Astrocyte (in vitro differentiated cells and primary cell): ENCODE measurements around the gene REXO1. TPM values are rescaled to one million over a fixed set of nuclear protein-coding genes. Genes with fewer than 3 reads are reported as not detected.

ENCODE experiments used
- DNase-seq: peaks from one replicate; pipeline ENCODE4 v3.0.0-alpha.2; 2010; ENCODE audit warnings: low read depth
- FAIRE-seq: peaks from 2 replicates; lab custom pipeline; 2011; peaks lifted over from hg19 to GRCh38; lab: Jason Lieb, UNC
- H2AFZ ChIP-seq: 2 replicates; pipeline ENCODE4 v1.6.0; 2012; ENCODE audit warnings: low read depth, low read length, inconsistent platforms
- H3K27ac ChIP-seq: 2 replicates; pipeline ENCODE4 v1.5.1; 2011; ENCODE audit warnings: low read depth, low read length, inconsistent platforms
- H3K27me3 ChIP-seq: 2 replicates; pipeline ENCODE4 v1.6.0; 2011; ENCODE audit warnings: low read length, inconsistent platforms; ENCODE audit not compliant: insufficient read depth
- H3K36me3 ChIP-seq: 2 replicates; pipeline ENCODE4 v1.5.1; 2011; ENCODE audit warnings: low read length, inconsistent platforms; ENCODE audit not compliant: insufficient read depth
- H3K4me1 ChIP-seq: 2 replicates; pipeline ENCODE4 v1.5.1; 2011; ENCODE audit warnings: low read length, inconsistent platforms; ENCODE audit not compliant: insufficient read depth
- H3K4me2 ChIP-seq: 2 replicates; pipeline ENCODE4 v1.6.0; 2012; ENCODE audit warnings: low read length, inconsistent platforms
- H3K4me3 ChIP-seq: 2 replicates; pipeline ENCODE4 v1.5.1; 2011; ENCODE audit warnings: low read depth, mild to moderate bottlenecking, low read length, inconsistent platforms; ENCODE audit not compliant: insufficient read depth
- H3K79me2 ChIP-seq: 2 replicates; pipeline ENCODE4 v1.6.0; 2012; ENCODE audit warnings: mild to moderate bottlenecking, low read length, inconsistent platforms; ENCODE audit not compliant: insufficient read depth
- H3K9ac ChIP-seq: 2 replicates; pipeline ENCODE4 v1.6.0; 2012; ENCODE audit warnings: mild to moderate bottlenecking, low read length, inconsistent platforms
- H3K9me3 ChIP-seq: 2 replicates; pipeline ENCODE4 v1.5.1; 2012; ENCODE audit warnings: low read depth, mild to moderate bottlenecking, low read length, inconsistent platforms; ENCODE audit not compliant: insufficient read depth
- H4K20me1 ChIP-seq: 2 replicates; pipeline ENCODE4 v1.6.0; 2012; ENCODE audit warnings: low read length, inconsistent platforms; ENCODE audit not compliant: insufficient read depth
- H3K27ac Mint-ChIP-seq: one replicate; pipeline ENCODE4 v1.8.0; 2021; ENCODE audit warnings: mild to moderate bottlenecking, mixed read lengths; ENCODE audit not compliant: unreplicated experiment
- H3K27me3 Mint-ChIP-seq: one replicate; pipeline ENCODE4 v1.8.0; 2021; ENCODE audit warnings: low read depth, mixed read lengths; ENCODE audit not compliant: unreplicated experiment
- H3K36me3 Mint-ChIP-seq: one replicate; pipeline ENCODE4 v1.8.0; 2021; ENCODE audit warnings: low read depth, mixed read lengths; ENCODE audit not compliant: unreplicated experiment
- H3K4me1 Mint-ChIP-seq: one replicate; pipeline ENCODE4 v1.8.0; 2021; ENCODE audit warnings: low read depth, mixed read lengths; ENCODE audit not compliant: unreplicated experiment
- H3K4me3 Mint-ChIP-seq: one replicate; pipeline ENCODE4 v1.8.0; 2021; ENCODE audit warnings: mild to moderate bottlenecking, moderate library complexity, mixed read lengths; ENCODE audit not compliant: unreplicated experiment
- H3K9me3 Mint-ChIP-seq: one replicate; pipeline ENCODE4 v1.8.0; 2021; ENCODE audit warnings: mild to moderate bottlenecking, mixed read lengths; ENCODE audit not compliant: unreplicated experiment
- EZH2 ChIP-seq: IDR thresholded peaks from 2 replicates; pipeline ENCODE4 v1.6.1; 2012; ENCODE audit warnings: mild to moderate bottlenecking, low read length, inconsistent platforms; ENCODE audit not compliant: insufficient read depth
- total RNA-seq: library from RNA; stranded (reverse); gene quantifications from 2 replicates; pipeline ENCODE4 v1.2.1, GENCODE V29; 2021
- TF ChIP-seq, protein P1 (sequence below): IDR thresholded peaks from 2 replicates; pipeline ENCODE4 v1.5.1; 2011; ENCODE audit warnings: low read depth, mild to moderate bottlenecking, inconsistent platforms, low read length, moderate library complexity; ENCODE audit not compliant: insufficient read depth

REXO1 gene
- total RNA-seq, 1 donor from 2014 or later, result 35.5 TPM

DNA sequence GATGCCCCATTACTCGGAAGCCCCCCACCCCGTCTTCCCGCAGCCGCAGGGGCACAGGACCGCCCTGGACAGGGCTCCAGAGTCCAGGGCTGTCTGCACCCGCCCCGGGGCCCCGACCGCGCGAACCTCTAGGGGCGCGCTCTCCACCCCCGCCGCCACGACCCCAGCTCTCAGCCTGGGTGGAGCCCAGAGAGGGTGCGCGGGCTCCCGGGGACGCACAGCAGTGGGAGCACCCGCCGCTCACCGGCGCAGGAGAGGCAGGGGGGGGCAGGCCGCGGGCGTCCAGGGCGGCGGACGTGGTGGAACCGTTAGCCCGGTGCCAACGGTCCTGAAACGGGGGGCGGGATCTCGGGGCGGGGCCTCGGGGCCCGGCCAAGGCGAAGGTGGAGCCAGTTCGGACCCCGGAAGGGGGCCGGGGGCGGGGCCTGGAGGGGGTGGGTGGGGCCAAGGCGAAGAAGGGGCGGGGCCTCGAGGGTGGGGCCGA is 36.3 kb downstream of the REXO1 start, which contains the start of gene ATP8B3:
ATP8B3 (minus strand) TSS at position 335 of the 484 bp plus-strand sequence. CDS start 540 bp downstream, outside the sequence.
- Histone ChIP-seq H3K36me3 (no peaks in the 10 kb centered on the region), H3K4me3 (peak within 1 kb of the TSS; percentile 66), H4K20me1 (no peaks in the 10 kb centered on the region), H3K4me2 (peak within 1 kb of the TSS; percentile 90), H3K27ac (peak within 1 kb of the TSS; percentile 25), H3K79me2 (no peaks in the 10 kb centered on the region), H2AFZ (peak within 1 kb of the TSS; percentile 85), H3K9ac (peak within 1 kb of the TSS; percentile 60), H3K9me3 (no peaks in the 10 kb centered on the region), H3K27me3 (no peaks in the 10 kb centered on the region), H3K4me1 (peaks cover 14% of the 10 kb centered on the region)
- FAIRE-seq (no peak), DNase-seq (no peak)
- peaks cover 2% of the 10 kb centered on the region for H3K9me3 Mint-ChIP-seq
- H3K4me1 Mint-ChIP-seq, result no peaks in the 10 kb centered on the region
- H3K27ac Mint-ChIP-seq, result peak within 1 kb of the TSS; percentile 80
- no peak for TF ChIP-seq EZH2
- TF ChIP-seq, protein P1, sequence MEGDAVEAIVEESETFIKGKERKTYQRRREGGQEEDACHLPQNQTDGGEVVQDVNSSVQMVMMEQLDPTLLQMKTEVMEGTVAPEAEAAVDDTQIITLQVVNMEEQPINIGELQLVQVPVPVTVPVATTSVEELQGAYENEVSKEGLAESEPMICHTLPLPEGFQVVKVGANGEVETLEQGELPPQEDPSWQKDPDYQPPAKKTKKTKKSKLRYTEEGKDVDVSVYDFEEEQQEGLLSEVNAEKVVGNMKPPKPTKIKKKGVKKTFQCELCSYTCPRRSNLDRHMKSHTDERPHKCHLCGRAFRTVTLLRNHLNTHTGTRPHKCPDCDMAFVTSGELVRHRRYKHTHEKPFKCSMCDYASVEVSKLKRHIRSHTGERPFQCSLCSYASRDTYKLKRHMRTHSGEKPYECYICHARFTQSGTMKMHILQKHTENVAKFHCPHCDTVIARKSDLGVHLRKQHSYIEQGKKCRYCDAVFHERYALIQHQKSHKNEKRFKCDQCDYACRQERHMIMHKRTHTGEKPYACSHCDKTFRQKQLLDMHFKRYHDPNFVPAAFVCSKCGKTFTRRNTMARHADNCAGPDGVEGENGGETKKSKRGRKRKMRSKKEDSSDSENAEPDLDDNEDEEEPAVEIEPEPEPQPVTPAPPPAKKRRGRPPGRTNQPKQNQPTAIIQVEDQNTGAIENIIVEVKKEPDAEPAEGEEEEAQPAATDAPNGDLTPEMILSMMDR, result no peak
- H3K27me3 Mint-ChIP-seq, result peaks cover 4% of the 10 kb centered on the region
- H3K36me3 Mint-ChIP-seq, result peaks cover 1% of the 10 kb centered on the region
- H3K4me3 Mint-ChIP-seq, result peak within 1 kb of the TSS; percentile 93

DNA sequence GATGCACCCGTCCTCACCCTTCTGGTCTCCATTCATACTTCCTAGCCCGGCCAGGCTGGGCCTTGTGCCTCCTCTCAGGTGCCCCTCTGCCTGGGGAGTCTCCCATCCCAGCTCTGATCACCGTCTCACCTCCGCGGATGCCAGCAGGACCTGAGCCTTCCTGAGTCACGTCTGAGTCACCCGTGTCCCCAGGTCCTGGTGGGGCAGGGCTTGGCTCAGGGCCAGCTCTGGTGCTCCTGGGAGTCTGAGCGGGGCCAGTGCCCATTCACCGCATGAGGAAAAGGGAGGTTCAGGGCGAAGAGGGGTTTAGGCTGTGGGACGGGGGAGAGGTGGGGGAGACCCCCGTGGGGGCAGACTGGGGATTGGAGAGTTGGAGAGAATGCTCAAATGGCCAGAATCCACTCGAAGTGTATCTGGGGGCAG is 36.8 kb downstream of the REXO1 start:
- Histone ChIP-seq H3K4me2 (peak overlapping the region; percentile 90), H2AFZ (no peak overlapping the region), H3K9ac (no peak overlapping the region), H3K4me1 (peaks cover 14% of the 10 kb centered on the region), H3K4me3 (peak overlapping the region; percentile 39), H3K36me3 (no peaks in the 10 kb centered on the region), H3K79me2 (no peaks in the 10 kb centered on the region), H3K9me3 (no peaks in the 10 kb centered on the region), H3K27me3 (no peaks in the 10 kb centered on the region), H3K27ac (no peak overlapping the region), H4K20me1 (no peaks in the 10 kb centered on the region)
- Mint-ChIP-seq H3K36me3 (peaks cover 4% of the 10 kb centered on the region), H3K4me1 (no peaks in the 10 kb centered on the region), H3K27me3 (peaks cover 4% of the 10 kb centered on the region), H3K9me3 (peaks cover 2% of the 10 kb centered on the region), H3K27ac (no peak overlapping the region), H3K4me3 (peak overlapping the region; percentile 67)
- TF ChIP-seq, protein P1, result no peak
- TF ChIP-seq EZH2, result no peak
- DNase-seq, result peak; percentile 34
- FAIRE-seq, result no peak

DNA sequence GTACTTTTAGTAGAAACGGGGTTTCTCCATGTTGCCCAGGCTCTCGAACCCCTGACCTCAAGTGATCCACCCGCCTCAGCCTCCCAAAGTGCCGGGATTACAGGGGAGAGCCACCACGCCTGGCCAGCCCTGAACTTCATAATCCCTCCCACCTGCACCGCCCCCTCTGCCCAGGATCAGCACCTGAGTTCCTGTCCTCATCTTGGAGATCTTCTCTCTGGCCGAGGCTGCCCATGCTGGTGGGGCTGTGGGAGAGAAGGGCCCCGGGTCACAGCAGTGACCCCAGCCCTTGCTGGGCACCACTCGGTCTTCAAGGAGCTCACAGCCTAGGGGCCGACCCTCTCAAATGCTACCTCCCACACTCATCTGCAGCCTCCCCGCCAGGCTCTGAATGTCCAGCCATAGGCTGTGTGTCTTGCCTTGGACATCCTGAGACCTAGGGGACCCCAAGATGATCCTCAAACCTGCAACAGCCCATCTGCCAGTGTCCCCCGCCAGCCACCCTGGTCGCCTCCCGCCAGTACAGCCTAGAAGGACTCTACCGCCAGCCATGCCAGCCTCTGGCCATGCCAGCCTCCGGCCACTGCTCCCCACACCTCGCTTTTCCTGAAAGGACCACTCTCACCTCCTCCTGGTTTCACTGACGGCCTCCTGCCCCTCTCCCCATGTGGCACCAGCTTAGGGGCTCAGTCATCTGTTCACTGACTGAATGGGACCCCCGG is 37.7 kb downstream of the REXO1 start:
- H3K36me3 Mint-ChIP-seq, result peaks cover 4% of the 10 kb centered on the region
- H3K4me3 Mint-ChIP-seq, result peak overlapping the region; percentile 67
- Histone ChIP-seq H3K4me3 (no peak overlapping the region), H3K4me2 (no peak overlapping the region), H4K20me1 (no peaks in the 10 kb centered on the region), H3K27me3 (no peaks in the 10 kb centered on the region), H3K79me2 (no peaks in the 10 kb centered on the region), H3K9me3 (no peaks in the 10 kb centered on the region), H3K27ac (no peak overlapping the region), H2AFZ (no peak overlapping the region), H3K4me1 (peaks cover 14% of the 10 kb centered on the region), H3K36me3 (no peaks in the 10 kb centered on the region), H3K9ac (no peak overlapping the region)
- FAIRE-seq (no peak), DNase-seq (no peak)
- H3K27me3 Mint-ChIP-seq, result peaks cover 6% of the 10 kb centered on the region
- H3K27ac Mint-ChIP-seq, result no peak overlapping the region
- no peaks in the 10 kb centered on the region for H3K4me1 Mint-ChIP-seq
- peaks cover 2% of the 10 kb centered on the region for H3K9me3 Mint-ChIP-seq
- TF ChIP-seq, protein P1, result no peak
- no peak for TF ChIP-seq EZH2
